Measurements from ENCODE around the gene GORAB. TPM values are rescaled to one million over a fixed set of nuclear protein-coding genes. Genes with fewer than 3 reads are reported as not detected.
A peak's percentile ranks its signal among the peaks of the same experiment; 100 is the strongest.

The GORAB gene
- total and polyA plus RNA-seq, 9 of the 15 experiments (the other 6 are each of a cell fraction or from before 2014, with no cell fraction given), result 4.4 to 12.9 (median 8.9) TPM

- H3K4me3 ChIP-seq, result no peak overlapping the region
- FAIRE-seq, result no peak
- no peaks in the 10 kb centered on the region for H3K9me1 ChIP-seq (ENCODE audit: control insufficient read depth, insufficient read depth, low read length)
- H3K36me3 ChIP-seq (ENCODE audit: control insufficient read depth, insufficient read depth, low read length), result no peaks in the 10 kb centered on the region
- no peaks in the 10 kb centered on the region for H3K79me2 ChIP-seq (ENCODE audit: control insufficient read depth, insufficient read depth, low read length)
- no peak for TF ChIP-seq SIRT6 (IDR thresholded peaks at IDR 0.05; ENCODE audit: low read depth, low read length)
- TF ChIP-seq BRD4 (IDR thresholded peaks at IDR 0.05), result no peak
- TF ChIP-seq CREB1 (IDR thresholded peaks at IDR 0.05), result no peak
- TF ChIP-seq CREB1 (CRISPR knock-in tag; IDR thresholded peaks at IDR 0.05), result no peak
- no peak for TF ChIP-seq U2AF1 (optimal IDR thresholded peaks at IDR 0.05; ENCODE audit: low read depth, low read length)
- TF ChIP-seq SAFB2 (IDR thresholded peaks at IDR 0.05; ENCODE audit: borderline replicate concordance, low read depth, low read length, severe bottlenecking), result no peak
- TF ChIP-seq ZNF764 (CRISPR knock-in tag; IDR thresholded peaks at IDR 0.05; ENCODE audit: low read depth), result no peak
- TF ChIP-seq SIN3B (IDR thresholded peaks at IDR 0.05; ENCODE audit: low read depth), result no peak
- no peak for TF ChIP-seq MEIS2 (IDR thresholded peaks at IDR 0.05; ENCODE audit: partially characterized antibody)
- no peak for TF ChIP-seq ZBTB7A (IDR thresholded peaks at IDR 0.05; ENCODE audit: borderline replicate concordance, control insufficient read depth, low read depth, low read length)
- TF ChIP-seq PHB2 (IDR thresholded peaks at IDR 0.05; ENCODE audit: low read depth), result no peak
- no peak for TF ChIP-seq GTF2F1 (IDR thresholded peaks at IDR 0.05; ENCODE audit: low read depth, low read length)
- TF ChIP-seq GTF2B (IDR thresholded peaks at IDR 0.05; ENCODE audit: extremely low read depth, insufficient read length), result no peak
- TF ChIP-seq ZNF316 (IDR thresholded peaks at IDR 0.05), result no peak
- no peak for TF ChIP-seq THRA (IDR thresholded peaks at IDR 0.05)
- no peak for TF ChIP-seq HMGN3 (IDR thresholded peaks at IDR 0.05; ENCODE audit: borderline replicate concordance, extremely low read depth, insufficient read length, low read depth, low read length)
- no peak for TF ChIP-seq NFIC (IDR thresholded peaks at IDR 0.05)
- H3K27me3 ChIP-seq (ENCODE audit: control insufficient read depth in 2 of 2, insufficient read depth in 2 of 2, low read length in 2 of 2), result no peaks in the 10 kb centered on the region
- H4K20me1 ChIP-seq (replicated peaks; ENCODE audit: control insufficient read depth, insufficient read depth, low read length), result no peaks in the 10 kb centered on the region
- DNase-seq (ENCODE audit: extremely low read depth in 1 of 4, low spot score in 3 of 4), result no peak
- intact Hi-C loops (cut with micrococcal nuclease) (no loop called here), in situ Hi-C loops (cut with MboI) (no loop called here)
- BruUV-seq (replicated peaks), result no TSS peak
- 0% methylated on average over 1 of the region's 1 CpG for WGBS (ENCODE audit: insufficient coverage, low coverage, missing lambda C conversion rate)
- no peaks in the 10 kb centered on the region for H3K9me3 ChIP-seq (replicated peaks; ENCODE audit: control insufficient read depth, insufficient read depth, low read depth, low read length)
- no peak overlapping the region for H3K4me2 ChIP-seq (ENCODE audit: insufficient read depth, low read length)
- ChIA-PET POLR2A (no interaction called here), CTCF (ENCODE audit: low intra/inter-chr PET ratio) (no interaction called here)
- H3K27ac ChIP-seq (ENCODE audit: extremely low read depth, low read depth, low read length), result no peak overlapping the region
- no peak overlapping the region for H2AFZ ChIP-seq (ENCODE audit: low read depth, low read length)
- H3K4me1 ChIP-seq (replicated peaks in 1 of 2; ENCODE audit: control insufficient read depth in 2 of 2, insufficient read depth in 2 of 2, low read length in 2 of 2), result no peaks in the 10 kb centered on the region
- peak; percentile 67; the same call in 2 of the 3 replicates for ATAC-seq
- H3K9ac ChIP-seq (ENCODE audit: insufficient read depth in 1 of 2, low read depth in 2 of 2, low read length in 2 of 2), result no peak overlapping the region
These were observed 18.8 kb upstream of the GORAB start for GRCh38 chr1:170513138-170513537.

Data from K562 (cell line).